ENCODE measurements around the gene DIAPH2.
A peak's percentile ranks its signal among the peaks of the same experiment; 100 is the strongest.

The DIAPH2 gene

GRCh38 chrX:97517763-97518162 is 833.1 kb downstream of the DIAPH2 start:
- DNase-seq, result no peak

- DNase-seq, result no peak
Measured at GRCh38 chrX:97522307-97522706, 837.7 kb downstream of the DIAPH2 start.

GRCh38 chrX:97524340-97524739 is 839.7 kb downstream of the DIAPH2 start:
- no peak for DNase-seq

GRCh38 chrX:97524997-97525396 is 840.4 kb downstream of the DIAPH2 start:
- DNase-seq, result no peak

GRCh38 chrX:97525981-97526380 is 841.3 kb downstream of the DIAPH2 start:
- no peak for DNase-seq

- no peak for DNase-seq
Measured at GRCh38 chrX:97527725-97528124, 843.1 kb downstream of the DIAPH2 start.

- DNase-seq, result no peak
Measured at GRCh38 chrX:97529536-97530200, 845.0 kb downstream of the DIAPH2 start.

- no peak for DNase-seq
Measured at GRCh38 chrX:97531825-97532224, 847.2 kb downstream of the DIAPH2 start.

- DNase-seq, result no peak
Measured at GRCh38 chrX:97538745-97539144, 854.1 kb downstream of the DIAPH2 start.

- no peak for DNase-seq
Measured at GRCh38 chrX:97539970-97540519, 855.4 kb downstream of the DIAPH2 start.

GRCh38 chrX:97547877-97548578 is 863.4 kb downstream of the DIAPH2 start:
- no peak for DNase-seq

- DNase-seq, result no peak
Measured at GRCh38 chrX:97551821-97552220, 867.2 kb downstream of the DIAPH2 start.

GRCh38 chrX:97553833-97554232 is 869.2 kb downstream of the DIAPH2 start:
- no peak for DNase-seq

- no peak for DNase-seq
Measured at GRCh38 chrX:97556359-97556758, 871.7 kb downstream of the DIAPH2 start.

GRCh38 chrX:97563531-97564133 is 879.0 kb downstream of the DIAPH2 start:
- peak; percentile 75 for DNase-seq

- no peak for DNase-seq
Measured at GRCh38 chrX:97564496-97564895, 879.9 kb downstream of the DIAPH2 start.

GRCh38 chrX:97587171-97587570 is 902.5 kb downstream of the DIAPH2 start:
- no peak for DNase-seq

GRCh38 chrX:97594646-97595224 is 910.1 kb downstream of the DIAPH2 start:
- DNase-seq, result no peak

- peak; percentile 52 for DNase-seq
Measured at GRCh38 chrX:97597954-97598353, 913.3 kb downstream of the DIAPH2 start.

- no peak for DNase-seq
Measured at GRCh38 chrX:97602465-97603258, 918.0 kb downstream of the DIAPH2 start.

- DNase-seq, result no peak
Measured at GRCh38 chrX:97605271-97605670, 920.6 kb downstream of the DIAPH2 start.

- DNase-seq, result no peak
Measured at GRCh38 chrX:97609357-97609756, 924.7 kb downstream of the DIAPH2 start.

- no peak for DNase-seq
Measured at GRCh38 chrX:97609938-97610337, 925.3 kb downstream of the DIAPH2 start.

Measured in activated CD4-positive, alpha-beta T cell treated with anti-CD3 and anti-CD28 coated beads, Interleukin-2, amount 50 U/mL, for 16 hours (primary cell).